Spleen (tissue), 7 donors: Measurements from ENCODE around the gene ARID1A.

ENCODE experiments used
- POLR2A ChIP-seq, 3 donors: fragments of 450-650 bp; IDR thresholded peaks; one replicate each; pipeline ENCODE4 v1.5.1; 2017; ENCODE audit warnings: antibody characterized with exemption in 3 of 3, mild to moderate bottlenecking in 1 of 3
- POLR2AphosphoS5 ChIP-seq, 3 donors: sonication (generic); formaldehyde crosslinking; IDR thresholded peaks; one replicate each; pipeline ENCODE4 v1.5.1; 2017; ENCODE audit warnings: antibody characterized with exemption in 3 of 3
- TF ChIP-seq, protein P1 (sequence below), 11 experiments: fragments of 200-600 bp in 7 of 11; fragments of 450-650 bp in 4 of 11; sonication (generic) in 4 of 11; IDR thresholded peaks in 8 of 11; conservative IDR thresholded peaks in 3 of 11; 1 replicate in 7 of 11; 2 replicates in 4 of 11; pipeline versions ENCODE4 v1.4.0 to v1.8.0; 2016 to 2021; ENCODE audit warnings: antibody characterized with exemption in 11 of 11, inconsistent platforms in 4 of 11, mild to moderate bottlenecking in 1 of 11
- donor health status: DM: no; HTN: no; CAD: no; lungs with moderate emphysema.
- donor health status: DM: no; HTN: no; CAD: no.
- donor health status: DM: no; HTN: no; CAD: no.

- TF ChIP-seq, protein P1, sequence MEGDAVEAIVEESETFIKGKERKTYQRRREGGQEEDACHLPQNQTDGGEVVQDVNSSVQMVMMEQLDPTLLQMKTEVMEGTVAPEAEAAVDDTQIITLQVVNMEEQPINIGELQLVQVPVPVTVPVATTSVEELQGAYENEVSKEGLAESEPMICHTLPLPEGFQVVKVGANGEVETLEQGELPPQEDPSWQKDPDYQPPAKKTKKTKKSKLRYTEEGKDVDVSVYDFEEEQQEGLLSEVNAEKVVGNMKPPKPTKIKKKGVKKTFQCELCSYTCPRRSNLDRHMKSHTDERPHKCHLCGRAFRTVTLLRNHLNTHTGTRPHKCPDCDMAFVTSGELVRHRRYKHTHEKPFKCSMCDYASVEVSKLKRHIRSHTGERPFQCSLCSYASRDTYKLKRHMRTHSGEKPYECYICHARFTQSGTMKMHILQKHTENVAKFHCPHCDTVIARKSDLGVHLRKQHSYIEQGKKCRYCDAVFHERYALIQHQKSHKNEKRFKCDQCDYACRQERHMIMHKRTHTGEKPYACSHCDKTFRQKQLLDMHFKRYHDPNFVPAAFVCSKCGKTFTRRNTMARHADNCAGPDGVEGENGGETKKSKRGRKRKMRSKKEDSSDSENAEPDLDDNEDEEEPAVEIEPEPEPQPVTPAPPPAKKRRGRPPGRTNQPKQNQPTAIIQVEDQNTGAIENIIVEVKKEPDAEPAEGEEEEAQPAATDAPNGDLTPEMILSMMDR (IDR thresholded peaks at IDR 0.05 in 8 of 11, conservative IDR thresholded peaks at IDR 0.05 in 3 of 11) = no peak
- TF ChIP-seq POLR2A (IDR thresholded peaks at IDR 0.05) = no peak
- no peak for TF ChIP-seq POLR2AphosphoS5 (IDR thresholded peaks at IDR 0.05)
These were observed 58.5 kb downstream of the ARID1A start for GRCh38 chr1:26754086-26754874.
